ENCODE measurements around the gene DNAH14.

DNAH14 gene

GRCh38 chr1:224896130-224896781, 33.2 kb upstream of the DNAH14 start:
- Histone ChIP-seq H3K4me3 (IDR thresholded peaks at IDR 0.05; ENCODE audit: insufficient read depth, low read depth, low read length) (no peak overlapping the region), H3K27ac (no peak overlapping the region), H3K4me2 (no peak overlapping the region), H2AFZ (ENCODE audit: low read depth) (no peak overlapping the region), H3K9ac (no peak overlapping the region), H3K36me3 (ENCODE audit: insufficient read depth) (no peaks in the 10 kb centered on the region), H3K4me1 (ENCODE audit: low read depth, poor library complexity, severe bottlenecking) (no peaks in the 10 kb centered on the region), H4K20me1 (ENCODE audit: insufficient read depth) (no peaks in the 10 kb centered on the region), H3K27me3 (ENCODE audit: insufficient read depth, low read depth) (no peaks in the 10 kb centered on the region), H3K79me2 (ENCODE audit: insufficient read depth, low read depth) (no peaks in the 10 kb centered on the region)
- TF ChIP-seq CTCF (conservative IDR thresholded peaks at IDR 0.05; ENCODE audit: low read depth, low read length), result no peak

DNA sequence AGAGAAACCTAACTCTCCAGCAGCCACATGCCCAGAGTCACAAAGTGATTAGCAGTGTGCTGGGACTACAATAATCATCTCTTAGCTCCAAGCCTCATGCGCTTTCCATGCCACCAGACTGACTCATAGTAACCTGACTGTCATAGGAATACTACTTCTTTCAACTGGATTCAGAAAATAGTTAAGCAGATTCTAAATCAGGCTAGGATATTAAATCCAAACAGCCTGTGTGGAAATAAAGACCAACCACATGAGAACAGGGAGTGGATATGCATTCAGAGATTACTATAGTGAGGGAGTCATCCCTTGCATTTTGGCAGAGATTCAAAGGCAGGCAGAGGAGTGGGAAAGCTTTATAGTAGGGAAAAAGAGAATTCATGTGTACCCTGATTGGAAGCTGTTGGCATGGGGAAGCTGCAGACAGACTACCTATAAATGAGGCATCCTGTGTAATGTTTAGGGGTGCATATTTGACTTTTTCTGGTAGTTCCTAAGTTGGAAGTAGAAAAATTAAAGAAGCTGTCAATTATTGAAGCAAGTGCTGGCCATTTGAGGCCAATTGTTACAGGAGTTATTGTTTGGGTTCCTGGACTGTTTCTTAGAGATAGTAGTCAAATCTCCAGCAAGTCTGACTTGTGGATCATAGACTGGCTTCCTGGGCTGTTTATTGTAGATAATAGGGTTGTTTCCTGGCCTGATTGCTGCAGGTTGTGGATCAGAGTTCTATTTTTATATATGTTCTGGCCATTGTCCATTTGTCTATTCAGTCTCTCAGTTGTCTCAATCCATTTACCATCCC, 31.7 kb upstream of the DNAH14 start:
- Histone ChIP-seq H3K36me3 (ENCODE audit: insufficient read depth) (no peaks in the 10 kb centered on the region), H3K4me1 (ENCODE audit: low read depth, poor library complexity, severe bottlenecking) (no peaks in the 10 kb centered on the region), H3K27me3 (ENCODE audit: insufficient read depth, low read depth) (no peaks in the 10 kb centered on the region), H3K4me2 (no peak overlapping the region), H3K4me3 (IDR thresholded peaks at IDR 0.05; ENCODE audit: insufficient read depth, low read depth, low read length) (no peak overlapping the region), H3K9ac (no peak overlapping the region), H3K27ac (no peak overlapping the region), H4K20me1 (ENCODE audit: insufficient read depth) (no peaks in the 10 kb centered on the region), H3K79me2 (ENCODE audit: insufficient read depth, low read depth) (no peaks in the 10 kb centered on the region), H2AFZ (ENCODE audit: low read depth) (no peak overlapping the region)
- TF ChIP-seq CTCF (conservative IDR thresholded peaks at IDR 0.05; ENCODE audit: low read depth, low read length), result no peak

DNA sequence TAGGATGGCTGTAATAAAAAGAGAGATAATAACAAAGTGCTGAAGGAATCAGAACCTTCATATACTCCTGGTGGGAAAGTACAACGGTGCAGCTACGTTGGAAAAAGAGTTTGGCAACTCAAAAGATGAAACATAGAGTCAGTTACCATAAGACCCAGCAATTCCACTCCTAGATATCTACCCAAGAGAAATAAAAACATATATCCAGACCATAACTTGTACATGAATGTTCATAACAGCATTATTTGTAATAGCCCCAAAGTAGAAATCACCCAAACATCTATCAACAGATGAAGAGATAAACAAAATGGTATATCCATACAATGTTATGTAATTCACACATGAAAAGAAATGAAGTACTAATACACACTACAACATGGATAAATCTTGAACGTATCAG, 30.5 kb upstream of the DNAH14 start:
- Histone ChIP-seq H3K4me3 (IDR thresholded peaks at IDR 0.05; ENCODE audit: insufficient read depth, low read depth, low read length) (no peak overlapping the region), H3K4me2 (no peak overlapping the region), H3K36me3 (ENCODE audit: insufficient read depth) (no peaks in the 10 kb centered on the region), H2AFZ (ENCODE audit: low read depth) (no peak overlapping the region), H3K27me3 (ENCODE audit: insufficient read depth, low read depth) (no peaks in the 10 kb centered on the region), H3K9ac (no peak overlapping the region), H3K4me1 (ENCODE audit: low read depth, poor library complexity, severe bottlenecking) (no peaks in the 10 kb centered on the region), H4K20me1 (ENCODE audit: insufficient read depth) (no peaks in the 10 kb centered on the region), H3K79me2 (ENCODE audit: insufficient read depth, low read depth) (no peaks in the 10 kb centered on the region), H3K27ac (no peak overlapping the region)
- TF ChIP-seq CTCF (conservative IDR thresholded peaks at IDR 0.05; ENCODE audit: low read depth, low read length), result no peak

- Histone ChIP-seq H3K4me1 (ENCODE audit: low read depth, poor library complexity, severe bottlenecking) (no peaks in the 10 kb centered on the region), H3K4me3 (IDR thresholded peaks at IDR 0.05; ENCODE audit: insufficient read depth, low read depth, low read length) (no peak overlapping the region), H3K79me2 (ENCODE audit: insufficient read depth, low read depth) (no peaks in the 10 kb centered on the region), H3K27ac (no peak overlapping the region), H2AFZ (ENCODE audit: low read depth) (no peak overlapping the region), H3K9ac (no peak overlapping the region), H4K20me1 (ENCODE audit: insufficient read depth) (no peaks in the 10 kb centered on the region), H3K36me3 (ENCODE audit: insufficient read depth) (no peaks in the 10 kb centered on the region), H3K27me3 (ENCODE audit: insufficient read depth, low read depth) (no peaks in the 10 kb centered on the region), H3K4me2 (no peak overlapping the region)
- no peak for TF ChIP-seq CTCF (conservative IDR thresholded peaks at IDR 0.05; ENCODE audit: low read depth, low read length)
Measured at GRCh38 chr1:224900062-224900630, 29.3 kb upstream of the DNAH14 start.
